ENCODE results near the gene PIP5K1C. TPM values are rescaled to one million over a fixed set of nuclear protein-coding genes. Genes with fewer than 3 reads are reported as not detected.

Gene PIP5K1C
- total RNA-seq, 1 experiment from 2014 or later: 34.0 TPM

DNA sequence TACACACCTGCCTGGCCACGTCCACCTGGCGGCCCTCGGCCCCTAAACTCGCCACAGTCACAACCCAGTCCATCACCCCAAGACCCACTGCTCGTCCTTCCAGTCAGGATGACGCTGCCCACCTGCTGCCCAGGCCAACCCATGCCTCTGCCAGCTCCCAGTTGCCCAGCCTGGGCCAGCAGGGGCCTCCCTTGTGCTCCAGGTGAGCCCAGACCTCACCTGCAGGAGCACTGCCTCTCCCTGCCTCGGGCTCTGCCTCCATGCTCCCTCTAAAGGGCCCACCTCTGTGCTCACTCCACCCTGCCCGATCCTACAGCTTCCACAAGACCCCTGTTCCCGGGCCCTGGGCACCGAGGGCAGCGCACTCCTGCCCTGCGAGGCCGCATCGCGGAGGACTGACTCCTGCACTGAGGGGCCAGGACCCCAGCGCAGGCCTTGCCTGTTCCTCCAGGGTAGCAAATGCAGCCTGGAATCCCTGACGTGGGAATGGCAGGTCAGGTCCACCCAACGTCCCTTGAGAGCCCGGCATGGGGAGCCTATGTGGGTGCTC lies 65.7 kb downstream of the PIP5K1C start:
- ChIA-PET POLR2A (no interaction called here), CTCF (no interaction called here)
- Mint-ChIP-seq H3K9me3 (no peaks in the 10 kb centered on the region), H3K4me1 (no peaks in the 10 kb centered on the region), H3K36me3 (peaks cover 5% of the 10 kb centered on the region; the same call in 1 of the 2 replicates), H3K4me3 (no peak overlapping the region), H3K27me3 (ENCODE audit: low read depth) (no peaks in the 10 kb centered on the region), H3K27ac (peak overlapping the region; percentile 80)
- DNase-seq (ENCODE audit: low spot score): no peak
- ATAC-seq: no peak
- TF ChIP-seq MXD4 (CRISPR knock-in tag; IDR thresholded peaks at IDR 0.05; ENCODE audit: borderline replicate concordance) (no peak), HMGA2 (CRISPR knock-in tag; IDR thresholded peaks at IDR 0.05) (no peak), PREB (CRISPR knock-in tag; IDR thresholded peaks at IDR 0.05; ENCODE audit: borderline replicate concordance) (no peak), CTCF (IDR thresholded peaks at IDR 0.05) (no peak), E2F5 (CRISPR knock-in tag; IDR thresholded peaks at IDR 0.05) (no peak), CREM (CRISPR knock-in tag; IDR thresholded peaks at IDR 0.05) (no peak), SOX15 (CRISPR knock-in tag; IDR thresholded peaks at IDR 0.05) (no peak)

GRCh38 chr19:3633559-3633988 lies 66.7 kb downstream of the PIP5K1C start:
- H3K9me3 Mint-ChIP-seq: no peaks in the 10 kb centered on the region
- H3K4me1 Mint-ChIP-seq: no peaks in the 10 kb centered on the region
- TF ChIP-seq, protein P1, sequence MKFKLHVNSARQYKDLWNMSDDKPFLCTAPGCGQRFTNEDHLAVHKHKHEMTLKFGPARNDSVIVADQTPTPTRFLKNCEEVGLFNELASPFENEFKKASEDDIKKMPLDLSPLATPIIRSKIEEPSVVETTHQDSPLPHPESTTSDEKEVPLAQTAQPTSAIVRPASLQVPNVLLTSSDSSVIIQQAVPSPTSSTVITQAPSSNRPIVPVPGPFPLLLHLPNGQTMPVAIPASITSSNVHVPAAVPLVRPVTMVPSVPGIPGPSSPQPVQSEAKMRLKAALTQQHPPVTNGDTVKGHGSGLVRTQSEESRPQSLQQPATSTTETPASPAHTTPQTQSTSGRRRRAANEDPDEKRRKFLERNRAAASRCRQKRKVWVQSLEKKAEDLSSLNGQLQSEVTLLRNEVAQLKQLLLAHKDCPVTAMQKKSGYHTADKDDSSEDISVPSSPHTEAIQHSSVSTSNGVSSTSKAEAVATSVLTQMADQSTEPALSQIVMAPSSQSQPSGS (CRISPR knock-in tag; IDR thresholded peaks at IDR 0.05; ENCODE audit: borderline replicate concordance, low read depth): no peak
- TF ChIP-seq ATF3 (CRISPR knock-in tag; conservative IDR thresholded peaks at IDR 0.05): no peak
- no peak for TF ChIP-seq ZNF281 (CRISPR knock-in tag; IDR thresholded peaks at IDR 0.05)
- TF ChIP-seq ZMAT4 (CRISPR knock-in tag; IDR thresholded peaks at IDR 0.05): no peak
- TF ChIP-seq CREM (CRISPR knock-in tag; IDR thresholded peaks at IDR 0.05): no peak
- TF ChIP-seq ZNF423 (CRISPR knock-in tag; IDR thresholded peaks at IDR 0.05): no peak
- TF ChIP-seq, protein P2, sequence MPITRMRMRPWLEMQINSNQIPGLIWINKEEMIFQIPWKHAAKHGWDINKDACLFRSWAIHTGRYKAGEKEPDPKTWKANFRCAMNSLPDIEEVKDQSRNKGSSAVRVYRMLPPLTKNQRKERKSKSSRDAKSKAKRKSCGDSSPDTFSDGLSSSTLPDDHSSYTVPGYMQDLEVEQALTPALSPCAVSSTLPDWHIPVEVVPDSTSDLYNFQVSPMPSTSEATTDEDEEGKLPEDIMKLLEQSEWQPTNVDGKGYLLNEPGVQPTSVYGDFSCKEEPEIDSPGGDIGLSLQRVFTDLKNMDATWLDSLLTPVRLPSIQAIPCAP (CRISPR knock-in tag; IDR thresholded peaks at IDR 0.05): no peak
- TF ChIP-seq CBFB (CRISPR knock-in tag; IDR thresholded peaks at IDR 0.05; ENCODE audit: low read depth): no peak
- no peak for TF ChIP-seq FOXP1 (CRISPR knock-in tag; IDR thresholded peaks at IDR 0.05; ENCODE audit: borderline replicate concordance)
- TF ChIP-seq, protein P3, sequence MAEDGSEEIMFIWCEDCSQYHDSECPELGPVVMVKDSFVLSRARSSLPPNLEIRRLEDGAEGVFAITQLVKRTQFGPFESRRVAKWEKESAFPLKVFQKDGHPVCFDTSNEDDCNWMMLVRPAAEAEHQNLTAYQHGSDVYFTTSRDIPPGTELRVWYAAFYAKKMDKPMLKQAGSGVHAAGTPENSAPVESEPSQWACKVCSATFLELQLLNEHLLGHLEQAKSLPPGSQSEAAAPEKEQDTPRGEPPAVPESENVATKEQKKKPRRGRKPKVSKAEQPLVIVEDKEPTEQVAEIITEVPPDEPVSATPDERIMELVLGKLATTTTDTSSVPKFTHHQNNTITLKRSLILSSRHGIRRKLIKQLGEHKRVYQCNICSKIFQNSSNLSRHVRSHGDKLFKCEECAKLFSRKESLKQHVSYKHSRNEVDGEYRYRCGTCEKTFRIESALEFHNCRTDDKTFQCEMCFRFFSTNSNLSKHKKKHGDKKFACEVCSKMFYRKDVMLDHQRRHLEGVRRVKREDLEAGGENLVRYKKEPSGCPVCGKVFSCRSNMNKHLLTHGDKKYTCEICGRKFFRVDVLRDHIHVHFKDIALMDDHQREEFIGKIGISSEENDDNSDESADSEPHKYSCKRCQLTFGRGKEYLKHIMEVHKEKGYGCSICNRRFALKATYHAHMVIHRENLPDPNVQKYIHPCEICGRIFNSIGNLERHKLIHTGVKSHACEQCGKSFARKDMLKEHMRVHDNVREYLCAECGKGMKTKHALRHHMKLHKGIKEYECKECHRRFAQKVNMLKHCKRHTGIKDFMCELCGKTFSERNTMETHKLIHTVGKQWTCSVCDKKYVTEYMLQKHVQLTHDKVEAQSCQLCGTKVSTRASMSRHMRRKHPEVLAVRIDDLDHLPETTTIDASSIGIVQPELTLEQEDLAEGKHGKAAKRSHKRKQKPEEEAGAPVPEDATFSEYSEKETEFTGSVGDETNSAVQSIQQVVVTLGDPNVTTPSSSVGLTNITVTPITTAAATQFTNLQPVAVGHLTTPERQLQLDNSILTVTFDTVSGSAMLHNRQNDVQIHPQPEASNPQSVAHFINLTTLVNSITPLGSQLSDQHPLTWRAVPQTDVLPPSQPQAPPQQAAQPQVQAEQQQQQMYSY (CRISPR knock-in tag; IDR thresholded peaks at IDR 0.05): no peak
- no peak for TF ChIP-seq E2F5 (CRISPR knock-in tag; IDR thresholded peaks at IDR 0.05)
- no peak for TF ChIP-seq PRRX2 (CRISPR knock-in tag; IDR thresholded peaks at IDR 0.05)
- POLR2A ChIA-PET: no interaction called here
- ATAC-seq (no peak), DNase-seq (ENCODE audit: low spot score) (no peak)
- no peaks in the 10 kb centered on the region for H3K27me3 Mint-ChIP-seq (ENCODE audit: low read depth)
- H3K36me3 Mint-ChIP-seq: peaks cover 2% of the 10 kb centered on the region; the same call in 1 of the 2 replicates
- H3K4me3 Mint-ChIP-seq: no peak overlapping the region
- no peak overlapping the region for H3K27ac Mint-ChIP-seq
- CTCF ChIA-PET: interaction anchor here (0.5 kb wide), 1 partner anchor 396 kb away, joined by 3 read pairs; no protein-coding TSS in a partner anchor
